ENCODE measurements around the gene LINC00305. TPM values are rescaled to one million over a fixed set of nuclear protein-coding genes. Genes with fewer than 3 reads are reported as not detected.

Gene LINC00305
- total and polyA plus RNA-seq, 2 of the 13 experiments (the other 11 are each of a cell fraction or from before 2014, with no cell fraction given): not detected

DNA sequence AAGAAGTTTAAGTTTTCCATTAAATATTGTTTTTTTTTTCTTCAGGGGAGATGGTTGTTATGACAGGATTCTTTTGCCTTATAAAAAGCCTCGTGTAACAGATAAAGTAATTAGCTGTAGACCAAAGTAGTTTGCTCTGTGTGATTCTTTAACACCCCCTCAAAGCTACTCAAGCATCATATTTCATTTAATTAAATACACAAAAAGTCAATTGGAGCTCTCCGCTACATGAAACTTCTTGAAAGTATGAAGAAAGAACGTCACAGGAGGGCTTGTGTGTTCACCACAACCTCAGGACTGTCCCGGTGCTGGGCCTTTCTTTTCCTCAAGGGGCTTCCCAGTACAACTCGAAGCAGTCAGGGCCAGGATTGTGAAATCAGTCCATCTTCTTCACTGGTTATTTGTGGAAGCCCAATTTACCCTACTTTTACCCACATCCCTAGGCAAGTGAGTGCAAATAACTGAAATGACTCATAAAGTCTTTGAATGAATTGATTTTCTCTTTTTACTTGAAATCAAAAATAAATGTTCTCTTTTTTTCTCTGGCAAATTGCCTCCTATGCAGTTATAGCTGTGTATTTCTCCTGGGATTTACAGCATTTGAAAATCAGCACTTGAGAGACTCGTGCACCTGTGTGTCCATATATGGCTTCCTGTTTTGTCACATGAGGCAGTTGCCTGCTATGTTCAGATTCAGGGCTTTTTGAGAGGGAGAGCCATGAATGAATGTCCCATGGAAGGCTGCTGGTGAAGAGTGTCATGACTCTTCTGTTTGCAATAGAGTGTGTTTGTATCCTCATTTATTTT lies 48.6 kb downstream of the LINC00305 start:
- Histone ChIP-seq H3K9ac (ENCODE audit: insufficient read depth, low read depth, low read length) (no peak overlapping the region), H3K4me1 (ENCODE audit: insufficient read depth, low read length) (no peaks in the 10 kb centered on the region), H4K20me1 (ENCODE audit: insufficient read depth, low read length) (no peaks in the 10 kb centered on the region), H3K79me2 (ENCODE audit: insufficient read depth, low read length) (no peaks in the 10 kb centered on the region), H3K27me3 (ENCODE audit: control insufficient read depth in 1 of 2, insufficient read depth in 2 of 2, low read length in 2 of 2) (no peaks in the 10 kb centered on the region), H2AFZ (ENCODE audit: low read length) (no peak overlapping the region), H3K36me3 (replicated peaks in 1 of 2; ENCODE audit: control insufficient read depth in 1 of 2, insufficient read depth in 2 of 2, low read length in 2 of 2) (no peaks in the 10 kb centered on the region), H3K27ac (ENCODE audit: extremely low read length, insufficient read depth, low read length) (no peak overlapping the region), H3K4me2 (ENCODE audit: low read depth, low read length) (no peak overlapping the region), H3K4me3 (replicated peaks in 1 of 3; ENCODE audit: insufficient read depth in 1 of 3, low read depth in 2 of 3, low read length in 3 of 3) (no peak overlapping the region), H3K9me3 (ENCODE audit: low read length) (no peaks in the 10 kb centered on the region)
- FAIRE-seq: no peak
- WGBS (ENCODE audit: low lambda C conversion rate): 19% methylated on average over 6 of the region's 6 CpGs
- intact Hi-C loops (cut with micrococcal nuclease; ENCODE audit: unreplicated experiment) (loop anchor here (5.0 kb wide), 1 partner anchor 1337 kb away; no protein-coding TSS in a partner anchor), in situ Hi-C loops (cut with HindIII; ENCODE audit: extremely low pct_ligation_motif_present, low pct_unique_long_range_greater_than_20kb) (no loop called here)
- ChIA-PET POLR2A (no interaction called here), CTCF (ENCODE audit: low intra/inter-chr PET ratio, low total read pairs) (no interaction called here)
- no peak for TF ChIP-seq ZNF383 (CRISPR knock-in tag; IDR thresholded peaks at IDR 0.05; ENCODE audit: borderline replicate concordance)
- no peak for TF ChIP-seq ZNF605 (CRISPR knock-in tag; IDR thresholded peaks at IDR 0.05)
- no peak for TF ChIP-seq ZNF7 (CRISPR knock-in tag; IDR thresholded peaks at IDR 0.05)
- 0 out of 2 replicates have a peak, but pooled peaks have one; percentile 9 for TF ChIP-seq CEBPB (IDR thresholded peaks at IDR 0.05; ENCODE audit: borderline replicate concordance, low read depth, low read length)
- ATAC-seq: no peak
- no peak for DNase-seq (ENCODE audit: low spot score)
- BruUV-seq (replicated peaks): no TSS peak

DNA sequence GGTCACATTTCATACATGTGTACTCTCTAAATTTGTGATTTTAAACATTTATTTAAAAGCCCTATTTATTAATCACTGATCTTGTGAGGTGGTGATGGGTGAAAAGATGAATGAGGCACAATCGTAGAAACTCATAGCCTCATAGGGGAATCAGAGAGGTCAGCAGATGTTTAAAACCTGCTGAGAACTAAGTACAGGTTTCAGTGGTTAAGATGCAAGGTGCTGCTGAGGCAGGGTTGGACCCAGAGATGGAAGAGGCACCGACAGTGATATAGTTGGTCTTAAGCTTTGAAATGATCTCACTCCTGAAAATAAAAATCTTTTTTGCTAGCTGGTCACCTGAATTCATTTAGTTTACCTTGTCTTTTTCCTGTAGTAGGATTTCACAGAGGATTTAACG lies 49.6 kb downstream of the LINC00305 start:
- Histone ChIP-seq H3K27ac (ENCODE audit: extremely low read length, insufficient read depth, low read length) (no peak overlapping the region), H4K20me1 (ENCODE audit: insufficient read depth, low read length) (no peaks in the 10 kb centered on the region), H3K36me3 (replicated peaks in 1 of 2; ENCODE audit: control insufficient read depth in 1 of 2, insufficient read depth in 2 of 2, low read length in 2 of 2) (no peaks in the 10 kb centered on the region), H3K79me2 (ENCODE audit: insufficient read depth, low read length) (no peaks in the 10 kb centered on the region), H3K9ac (ENCODE audit: insufficient read depth, low read depth, low read length) (no peak overlapping the region), H3K4me1 (ENCODE audit: insufficient read depth, low read length) (no peaks in the 10 kb centered on the region), H2AFZ (ENCODE audit: low read length) (no peak overlapping the region), H3K4me2 (ENCODE audit: low read depth, low read length) (no peak overlapping the region), H3K27me3 (ENCODE audit: control insufficient read depth in 1 of 2, insufficient read depth in 2 of 2, low read length in 2 of 2) (no peaks in the 10 kb centered on the region), H3K9me3 (ENCODE audit: low read length) (no peaks in the 10 kb centered on the region), H3K4me3 (replicated peaks in 1 of 3; ENCODE audit: insufficient read depth in 1 of 3, low read depth in 2 of 3, low read length in 3 of 3) (no peak overlapping the region)
- POLR2A ChIA-PET: no interaction called here
- TF ChIP-seq, protein P1, sequence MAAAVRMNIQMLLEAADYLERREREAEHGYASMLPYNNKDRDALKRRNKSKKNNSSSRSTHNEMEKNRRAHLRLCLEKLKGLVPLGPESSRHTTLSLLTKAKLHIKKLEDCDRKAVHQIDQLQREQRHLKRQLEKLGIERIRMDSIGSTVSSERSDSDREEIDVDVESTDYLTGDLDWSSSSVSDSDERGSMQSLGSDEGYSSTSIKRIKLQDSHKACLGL (CRISPR knock-in tag; IDR thresholded peaks at IDR 0.05): no peak
- TF ChIP-seq GABPB1 (CRISPR knock-in tag; IDR thresholded peaks at IDR 0.05): no peak
- no peak for TF ChIP-seq LCORL (IDR thresholded peaks at IDR 0.05)
- TF ChIP-seq LCORL (CRISPR knock-in tag; IDR thresholded peaks at IDR 0.05): no peak
- no TSS peak for BruUV-seq (replicated peaks)
- CTCF ChIA-PET (ENCODE audit: low intra/inter-chr PET ratio, low total read pairs): no interaction called here
- DNase-seq (ENCODE audit: low spot score) (no peak), ATAC-seq (no peak), FAIRE-seq (no peak)
- in situ Hi-C loops (cut with HindIII; ENCODE audit: extremely low pct_ligation_motif_present, low pct_unique_long_range_greater_than_20kb): no loop called here
- WGBS (ENCODE audit: low lambda C conversion rate): 1% methylated on average over 3 of the region's 3 CpGs
- intact Hi-C loops (cut with micrococcal nuclease; ENCODE audit: unreplicated experiment): no loop called here
